ENCODE measurements around the gene PTP4A2.

Gene PTP4A2

GRCh38 chr1:31859044-31859443 lies 79.1 kb downstream of the PTP4A2 start:
- no peak for DNase-seq (ENCODE audit: low spot score)

GRCh38 chr1:31857863-31858262 lies 80.3 kb downstream of the PTP4A2 start:
- DNase-seq (ENCODE audit: low spot score), result no peak

Measured in HuH-7 (cell line).